Esophagus squamous epithelium (tissue), 4 donors: Measurements from ENCODE around the gene KCNQ1.

Source experiments
- CTCF ChIP-seq, 6 experiments: fragments of 450-650 bp in 4 of 6; fragments of 200-600 bp in 2 of 6; sonication (generic) in 2 of 6; IDR thresholded peaks; one replicate each; pipeline ENCODE4 v1.5.1; 2016 to 2019; ENCODE audit warnings: antibody characterized with exemption in 6 of 6, mild to moderate bottlenecking in 4 of 6, moderate library complexity in 4 of 6
- POLR2A ChIP-seq, 4 donors: fragments of 450-650 bp; IDR thresholded peaks; one replicate each; pipeline ENCODE4 v1.6.1; 2017; ENCODE audit warnings: antibody characterized with exemption in 4 of 4, mild to moderate bottlenecking in 4 of 4, moderate library complexity in 3 of 4

GRCh38 chr11:2717561-2718325 is 272.9 kb downstream of the KCNQ1 start:
- no peak for TF ChIP-seq CTCF (IDR thresholded peaks at IDR 0.05)
- TF ChIP-seq POLR2A (IDR thresholded peaks at IDR 0.05): no peak
